Thymus (tissue), 11 donors: Measurements from ENCODE around the gene ASIC3. TPM values are rescaled to one million over a fixed set of nuclear protein-coding genes. Genes with fewer than 3 reads are reported as not detected.

Experiments
- DNase-seq, 9 donors: peaks; one replicate each; pipeline ENCODE4 v3.0.0-alpha.2; 2013; ENCODE audit warnings: low spot score in 9 of 9, low read depth in 6 of 9, missing footprints in 1 of 9
- H3K27ac ChIP-seq, 2 donors: one replicate each; pipeline ENCODE4 v1.5.1; 2013; ENCODE audit warnings: control low read depth in 1 of 2, low read depth in 1 of 2, low read length in 1 of 2, mild to moderate bottlenecking in 1 of 2, moderate library complexity in 1 of 2
- H3K27me3 ChIP-seq, 2 donors: one replicate each; pipeline ENCODE4 v1.5.1; 2013; ENCODE audit warnings: low read length in 1 of 2; ENCODE audit not compliant: control insufficient read depth in 2 of 2, insufficient read depth in 1 of 2
- H3K36me3 ChIP-seq, 2 donors: one replicate each; pipeline ENCODE4 v1.5.1; 2013; ENCODE audit warnings: low read length in 1 of 2, mild to moderate bottlenecking in 1 of 2, moderate library complexity in 1 of 2; ENCODE audit not compliant: control insufficient read depth in 2 of 2, insufficient read depth in 2 of 2
- H3K4me1 ChIP-seq, 2 donors: one replicate each; pipeline ENCODE4 v1.5.1; 2013; ENCODE audit warnings: low read length in 2 of 2; ENCODE audit not compliant: control insufficient read depth in 2 of 2, insufficient read depth in 2 of 2
- H3K4me3 ChIP-seq, 2 donors: one replicate each; pipeline ENCODE4 v1.5.1; 2013; ENCODE audit warnings: low read length in 2 of 2, control low read depth in 1 of 2, mild to moderate bottlenecking in 1 of 2
- H3K9me3 ChIP-seq, 2 donors: one replicate each; pipeline ENCODE4 v1.5.1; 2013; ENCODE audit warnings: low read length in 1 of 2, mild to moderate bottlenecking in 1 of 2; ENCODE audit not compliant: control insufficient read depth in 2 of 2, insufficient read depth in 1 of 2
- WGBS: extraction: QIAGEN DNeasy Blood & Tissue Kit; methylation state at CpG from one replicate; pipeline ENCODE4 v1.1.7; 2013; 5-methylcytosine and 5-hydroxymethylcytosine counted together
- polyA plus RNA-seq: library from polyadenylated mRNA; stranded (reverse); fragments of 200-250 nt; gene quantifications from one replicate; pipeline ENCODE4 v1.2.3, GENCODE V29; 2013
- total RNA-seq: library from RNA; stranded (reverse); fragments of 120-200 nt; gene quantifications from one replicate; pipeline ENCODE4 v1.2.4, GENCODE V29; 2013
- donor health status: healthy.

The ASIC3 gene
- total and polyA plus RNA-seq, 2 donors, result 0.14 to 10.6 TPM

GRCh38 chr7:151046603-151047573 is 1.4 kb upstream of the ASIC3 start:
- H3K27ac ChIP-seq, result no peak overlapping the region
- WGBS, result 75% methylated on average over 14 of the region's 14 CpGs

GRCh38 chr7:151048911-151049463 is 656 bp downstream of the ASIC3 start:
- Histone ChIP-seq H3K4me3 (no peak overlapping the region), H3K27me3 (peaks cover 7 to 30% of the 10 kb centered on the region in 2 donors), H3K9me3 (no peaks in the 10 kb centered on the region), H3K36me3 (peaks cover 3 to 23% of the 10 kb centered on the region in 2 donors), H3K27ac (no peak overlapping the region), H3K4me1 (peaks cover 4 to 12% of the 10 kb centered on the region in 2 donors)
- no peak for DNase-seq
- WGBS, result 96% methylated on average over 38 of the region's 38 CpGs

More at GRCh38 chr7:151046603-151047573, 1.4 kb upstream of the ASIC3 start:
- Histone ChIP-seq H3K4me1 (peaks cover 4 to 8% of the 10 kb centered on the region in 2 donors), H3K9me3 (no peaks in the 10 kb centered on the region), H3K4me3 (no peak overlapping the region), H3K36me3 (peaks cover 4 to 36% of the 10 kb centered on the region in 2 donors), H3K27me3 (peaks cover 7 to 27% of the 10 kb centered on the region in 2 donors)
- DNase-seq, result no peak

GRCh38 chr7:151051108-151051507 is 2.8 kb downstream of the ASIC3 start:
- Histone ChIP-seq H3K27me3 (peaks cover 7 to 30% of the 10 kb centered on the region in 2 donors), H3K9me3 (no peaks in the 10 kb centered on the region), H3K4me1 (peaks cover 4 to 12% of the 10 kb centered on the region in 2 donors), H3K27ac (no peak overlapping the region), H3K4me3 (peak overlapping the region in 1 of 2 donors; percentile 20), H3K36me3 (peaks cover 0 to 5% of the 10 kb centered on the region in 2 donors)
- WGBS, result 2% methylated on average over 50 of the region's 50 CpGs
- peak; percentile 18 to 77 (median 48) for DNase-seq

GRCh38 chr7:151053096-151053495 is 4.8 kb downstream of the ASIC3 start:
- H3K4me1 ChIP-seq, result peaks cover 16 to 20% of the 10 kb centered on the region in 2 donors
- no peak overlapping the region for H3K27ac ChIP-seq
- H3K4me3 ChIP-seq, result no peak overlapping the region
- 81% methylated on average over 4 of the region's 4 CpGs for WGBS
- no peaks in the 10 kb centered on the region for H3K9me3 ChIP-seq
- H3K27me3 ChIP-seq, result peaks cover 7 to 30% of the 10 kb centered on the region in 2 donors
- no peaks in the 10 kb centered on the region for H3K36me3 ChIP-seq
- DNase-seq, result no peak

GRCh38 chr7:151053751-151054150 is 5.4 kb downstream of the ASIC3 start:
- Histone ChIP-seq H3K36me3 (no peaks in the 10 kb centered on the region), H3K27me3 (peaks cover 7 to 27% of the 10 kb centered on the region in 2 donors), H3K4me1 (peaks cover 17 to 26% of the 10 kb centered on the region in 2 donors), H3K4me3 (no peak overlapping the region), H3K9me3 (no peaks in the 10 kb centered on the region), H3K27ac (no peak overlapping the region)
- 99% methylated on average over 8 of the region's 8 CpGs for WGBS
- no peak for DNase-seq

- no peak overlapping the region for H3K27ac ChIP-seq
- H3K36me3 ChIP-seq, result no peaks in the 10 kb centered on the region
- H3K4me3 ChIP-seq, result no peak overlapping the region
- peaks cover 28 to 41% of the 10 kb centered on the region in 2 donors for H3K4me1 ChIP-seq
- no peak for DNase-seq
- H3K27me3 ChIP-seq, result peaks cover 0 to 7% of the 10 kb centered on the region in 2 donors
- 97% methylated on average over 6 of the region's 6 CpGs for WGBS
- H3K9me3 ChIP-seq, result no peaks in the 10 kb centered on the region
Observed at GRCh38 chr7:151056283-151056665, 7.9 kb downstream of the ASIC3 start.

- Histone ChIP-seq H3K4me3 (peak overlapping the region; percentile 67 to 69), H3K4me1 (peaks cover 27 to 39% of the 10 kb centered on the region in 2 donors), H3K27ac (no peak overlapping the region), H3K27me3 (peaks cover 0 to 3% of the 10 kb centered on the region in 2 donors), H3K9me3 (no peaks in the 10 kb centered on the region), H3K36me3 (no peaks in the 10 kb centered on the region)
- 68% methylated on average over 29 of the region's 29 CpGs for WGBS
- peak in 1 of 9 donors; percentile 10 for DNase-seq
Observed at GRCh38 chr7:151056666-151057505, 8.6 kb downstream of the ASIC3 start.

- WGBS, result under 1% methylated on average over 30 of the region's 30 CpGs
Observed at GRCh38 chr7:151057506-151057988, 9.2 kb downstream of the ASIC3 start, which contains the start of gene CDK5. TSS of gene CDK5 (minus strand) at chr7:151057897. CDS start at chr7:151057848, 49 bp downstream.

More at GRCh38 chr7:151057506-151057988, 9.2 kb downstream of the ASIC3 start, which contains the start of gene CDK5:
- Histone ChIP-seq H3K4me1 (peaks cover 27 to 39% of the 10 kb centered on the region in 2 donors), H3K27ac (peak within 1 kb of the TSS; percentile 90 to 95), H3K9me3 (no peaks in the 10 kb centered on the region), H3K4me3 (peak within 1 kb of the TSS; percentile 67 to 69), H3K27me3 (no peaks in the 10 kb centered on the region), H3K36me3 (peaks cover 1 to 5% of the 10 kb centered on the region in 2 donors)
- DNase-seq, result no peak
